GM21786 (cell line): ENCODE measurements around the gene IL1R2.
"Not testable (repeated sequence)": the region's sequence is repeated elsewhere in the genome, so short reads cannot be mapped to it uniquely, and the experiment has no call there.

ENCODE experiments used
- ATAC-seq: cut with Tn5 transposase; IDR thresholded peaks from one replicate; pipeline ENCODE4 v1.9.1; 2021; ENCODE audit not compliant: unreplicated experiment

The IL1R2 gene

DNA sequence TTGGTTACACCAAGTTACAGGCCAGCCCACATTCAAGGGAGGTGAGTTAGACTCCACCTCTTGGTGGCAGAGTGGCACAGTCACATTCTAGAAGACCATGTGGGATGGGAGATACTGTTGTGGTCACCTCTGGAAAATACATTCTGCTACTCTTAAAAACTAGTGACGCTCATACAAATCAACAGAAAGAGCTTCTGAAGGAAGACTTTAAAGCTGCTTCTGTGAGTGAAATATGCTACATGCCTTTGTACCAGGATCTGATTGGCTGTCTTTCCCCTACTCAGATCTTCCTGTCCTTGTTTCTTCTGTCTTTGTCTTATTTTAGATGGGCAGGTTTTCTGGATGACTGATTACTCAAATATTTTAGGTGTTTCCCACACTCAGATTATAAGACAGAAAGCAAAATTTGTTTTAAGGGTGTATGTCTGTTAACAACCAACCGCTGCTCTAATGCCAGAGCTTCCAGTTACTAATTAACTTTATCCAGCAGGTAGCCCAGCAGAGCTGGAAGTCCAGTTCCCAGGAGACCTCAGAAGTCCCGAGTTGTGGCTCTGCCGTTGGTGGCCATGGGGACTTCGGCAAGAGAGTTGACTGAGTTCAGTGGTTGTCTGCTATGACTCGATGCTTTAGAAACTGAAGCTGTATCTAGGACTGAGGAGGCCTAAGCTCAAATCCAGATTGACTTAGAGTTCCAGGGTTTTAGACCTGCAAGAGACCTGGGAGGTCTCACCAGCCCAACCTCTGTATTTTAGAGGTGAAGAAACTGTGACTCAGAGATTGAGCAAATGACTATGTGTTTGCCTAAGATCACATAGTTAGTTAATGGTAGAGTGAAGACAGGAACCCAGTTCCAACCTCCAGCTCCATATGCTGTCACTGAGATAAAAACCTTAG is 7.4 kb downstream of the IL1R2 start:
- no peak for ATAC-seq

DNA sequence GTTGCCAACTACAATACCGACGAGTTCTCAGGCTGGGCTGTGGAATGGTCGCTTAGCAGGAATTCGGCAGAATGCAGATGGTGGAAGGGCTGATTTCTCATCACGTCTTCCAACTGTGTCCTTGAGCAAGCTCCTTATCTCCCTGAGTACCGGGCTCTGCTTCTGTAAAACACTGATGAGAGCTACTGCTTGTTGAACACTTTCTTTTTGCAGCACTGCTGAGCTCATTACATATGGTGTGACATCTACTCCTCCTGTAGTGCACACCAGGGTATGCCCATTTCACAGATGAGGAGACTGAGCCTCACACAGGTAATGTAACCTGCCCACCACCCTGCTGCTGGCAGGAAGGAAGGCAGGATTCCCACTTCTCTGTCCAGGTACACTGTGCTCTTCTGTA is 8.3 kb downstream of the IL1R2 start:
- ATAC-seq: no peak

DNA sequence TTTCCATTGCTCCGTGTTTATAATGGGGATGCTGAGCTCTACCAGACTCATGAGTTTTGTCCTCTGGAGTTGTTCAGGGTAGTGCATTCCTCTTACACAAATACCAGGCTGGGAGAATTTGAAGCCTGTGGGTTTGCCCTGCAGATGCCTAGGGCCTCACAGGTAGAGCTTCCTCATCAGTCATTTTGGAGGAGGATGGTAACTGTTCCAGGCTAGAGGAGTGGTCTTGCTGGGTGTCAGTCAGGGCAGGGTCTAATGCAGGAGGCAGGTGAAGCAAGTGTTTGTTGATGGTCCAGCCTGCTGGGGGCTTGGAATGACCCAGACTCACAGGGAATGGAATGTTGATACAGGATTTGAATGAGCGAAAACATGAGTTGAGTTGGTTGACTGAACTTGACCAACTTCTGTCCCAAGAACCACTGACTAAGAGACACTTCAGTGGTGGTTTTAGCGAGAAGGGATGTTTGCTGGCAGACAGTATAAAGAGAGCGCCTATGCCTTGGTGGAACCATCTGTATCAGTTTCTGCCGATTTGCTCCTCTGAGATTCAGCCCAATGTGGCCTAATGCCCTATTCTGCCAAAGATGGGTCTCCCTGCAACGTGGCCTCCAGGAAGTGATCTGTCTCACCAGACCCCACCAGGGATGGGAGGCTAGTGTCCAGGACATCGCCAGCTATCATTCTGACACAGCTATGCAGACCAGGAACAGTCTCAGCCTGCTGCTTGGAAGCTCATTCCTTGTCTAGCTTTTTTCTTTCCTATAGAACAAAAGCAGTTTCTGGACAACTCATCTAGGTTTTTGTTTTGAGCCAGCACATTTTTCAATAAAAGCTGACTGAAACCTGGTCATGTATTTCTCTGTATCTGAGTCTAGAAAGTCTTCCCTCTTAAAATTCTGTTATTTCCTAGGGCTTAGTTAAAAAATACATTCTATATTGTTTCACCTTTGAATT is 9.3 kb downstream of the IL1R2 start:
- no peak for ATAC-seq

DNA sequence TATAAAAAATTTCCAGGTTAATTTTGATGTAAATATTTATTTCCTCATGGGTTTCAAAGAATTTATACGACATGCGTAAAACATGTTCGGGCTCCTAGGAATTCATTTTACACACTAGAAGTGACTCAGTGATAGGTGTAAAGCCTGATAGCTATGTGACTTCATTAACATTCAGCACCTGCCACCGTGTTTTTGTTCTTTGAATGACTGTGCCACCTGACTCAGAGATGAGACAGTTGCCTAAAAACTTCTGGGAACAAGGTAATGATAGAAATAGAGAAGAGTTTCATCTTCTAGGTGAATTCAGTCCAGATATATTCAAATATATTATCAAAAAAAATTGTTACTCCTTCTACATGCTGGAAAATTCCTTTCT is 10.0 kb downstream of the IL1R2 start:
- no peak for ATAC-seq

DNA sequence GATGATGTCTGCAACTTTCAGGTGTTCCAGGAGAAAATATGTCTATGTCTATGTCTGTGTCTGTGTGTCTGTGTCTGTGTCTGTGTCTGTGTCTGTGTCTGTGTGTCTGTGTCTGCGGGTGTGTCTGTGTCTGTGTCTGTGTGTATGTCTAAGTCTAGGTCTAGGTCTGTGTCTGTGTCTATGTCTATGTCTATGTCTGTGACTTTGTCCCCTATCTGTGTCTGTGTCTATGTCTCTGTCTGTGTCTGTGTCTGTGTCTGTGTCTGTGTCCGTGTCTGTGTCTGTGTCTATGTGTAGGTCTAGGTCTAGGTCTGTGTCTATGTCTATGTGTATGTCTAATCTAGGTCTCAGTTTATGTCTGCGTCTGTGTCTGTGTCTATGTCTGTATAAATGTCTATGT is 10.5 kb downstream of the IL1R2 start:
- ATAC-seq: no peak

DNA sequence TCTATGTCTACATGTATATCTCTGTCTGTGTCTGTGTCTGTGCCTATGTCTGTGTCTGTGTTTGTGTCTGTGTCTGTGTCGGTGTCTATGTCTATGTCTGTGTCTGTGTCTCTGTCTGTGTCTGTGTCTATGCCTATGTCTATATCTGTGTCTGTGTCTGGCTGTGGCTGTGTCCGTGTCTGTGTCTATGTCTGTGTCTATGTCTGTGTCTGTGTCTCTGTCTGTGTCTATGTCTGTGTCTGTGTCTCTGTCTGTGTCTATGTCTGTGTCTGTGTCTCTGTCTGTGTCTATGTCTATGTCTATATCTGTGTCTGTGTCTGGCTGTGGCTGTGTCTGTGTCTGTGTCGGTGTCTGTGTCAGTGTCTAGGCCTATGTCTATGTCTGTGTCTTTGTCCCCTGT is 11.1 kb downstream of the IL1R2 start:
- ATAC-seq: not testable (repeated sequence)

DNA sequence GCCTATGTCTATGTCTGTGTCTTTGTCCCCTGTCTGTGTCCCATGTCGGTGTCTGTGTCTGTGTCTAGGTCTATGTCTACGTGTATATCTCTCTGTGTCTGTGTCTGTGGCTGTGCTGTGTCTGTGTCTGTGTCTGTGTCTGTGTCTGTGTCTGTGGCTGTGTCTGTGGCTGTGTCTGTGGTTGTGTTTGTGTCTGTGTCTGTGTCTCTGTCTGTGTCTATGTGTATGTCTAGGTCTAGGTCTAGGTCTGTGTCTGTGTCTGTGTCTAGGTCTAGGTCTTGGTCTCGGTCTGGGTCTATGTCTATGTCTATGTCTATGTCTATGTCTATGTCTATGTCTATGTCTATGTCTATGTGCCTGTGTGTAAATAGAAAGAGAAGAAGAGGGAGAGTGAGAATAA is 11.9 kb downstream of the IL1R2 start:
- no peak for ATAC-seq

DNA sequence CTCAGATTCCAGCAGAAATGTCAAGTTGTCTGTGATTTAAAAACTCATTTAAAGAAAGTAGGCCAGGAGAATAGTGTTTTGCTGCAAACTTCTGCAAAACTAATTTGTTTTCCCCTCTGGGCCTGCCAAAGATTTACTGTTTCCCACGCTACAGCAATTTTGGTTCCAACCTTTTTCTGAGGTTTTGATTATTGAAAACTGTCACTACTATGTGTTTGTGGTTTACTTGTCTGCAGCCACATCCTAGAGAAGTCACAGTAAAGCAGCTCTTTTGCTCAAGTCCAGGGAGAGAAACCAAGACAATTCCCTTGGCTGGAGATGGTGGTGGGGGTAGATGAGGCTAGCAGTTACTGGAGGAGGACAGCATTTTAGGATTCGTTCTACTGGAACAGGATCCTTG is 12.8 kb downstream of the IL1R2 start:
- no peak for ATAC-seq

DNA sequence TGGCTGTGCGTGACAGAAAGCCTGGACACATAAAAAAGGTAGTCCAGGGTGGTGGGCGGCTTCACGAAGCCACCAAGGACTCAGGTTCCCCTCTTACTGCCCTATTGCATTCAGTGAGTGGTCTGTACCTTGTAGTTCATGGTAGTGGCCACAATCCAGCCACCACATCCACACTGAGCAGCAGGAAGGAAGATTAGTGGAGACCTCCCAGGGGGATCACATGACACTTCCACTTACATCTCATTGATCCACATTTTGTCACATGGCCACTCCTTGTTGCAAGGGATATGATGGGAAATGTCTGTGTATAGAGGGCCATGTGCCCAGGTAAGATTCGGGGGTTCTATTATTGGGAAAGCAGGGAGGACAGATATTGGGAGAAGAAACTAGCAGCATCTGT is 13.7 kb downstream of the IL1R2 start:
- ATAC-seq: no peak

DNA sequence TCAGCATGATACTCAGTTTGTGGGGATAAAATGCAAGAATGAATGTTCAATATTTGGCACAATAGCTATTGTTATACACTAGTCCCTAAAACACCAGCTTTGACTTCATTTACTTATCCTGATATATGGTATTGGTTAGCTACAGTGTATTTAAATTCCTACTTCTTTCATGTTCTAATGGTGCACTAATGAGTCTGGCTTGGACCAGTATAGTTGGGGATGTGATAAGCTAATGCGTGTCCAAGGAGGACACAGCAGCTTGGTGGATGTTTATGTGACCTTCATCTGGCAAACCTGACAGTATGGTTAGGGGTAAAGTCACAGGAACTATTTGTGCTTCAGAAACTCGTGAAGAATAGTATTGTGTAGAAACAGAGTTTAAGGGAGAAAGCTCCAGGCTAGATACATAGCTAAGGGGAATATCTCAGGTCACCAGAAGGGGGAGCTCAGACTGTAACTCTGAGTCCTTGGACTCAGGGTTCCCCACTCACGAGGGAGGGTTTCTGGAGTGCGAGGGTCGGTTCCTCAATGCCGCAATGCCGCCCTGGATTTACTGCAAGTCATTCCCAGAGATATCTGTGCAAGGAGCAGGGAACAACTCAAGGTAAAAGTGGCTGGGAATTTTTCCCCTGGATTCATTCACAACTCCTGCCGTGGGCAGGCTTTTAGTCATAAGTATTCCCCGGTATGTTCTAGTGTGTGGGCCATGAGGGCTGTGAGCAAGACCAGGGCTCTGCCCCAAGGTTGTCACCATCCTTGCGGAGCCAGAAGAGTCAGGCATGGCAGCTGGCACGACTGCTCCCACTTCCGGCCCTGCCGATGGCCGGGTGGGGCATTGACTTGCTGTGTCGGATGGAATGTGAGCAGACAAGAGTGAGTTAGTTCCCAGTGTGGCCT is 14.5 kb downstream of the IL1R2 start:
- ATAC-seq: no peak

DNA sequence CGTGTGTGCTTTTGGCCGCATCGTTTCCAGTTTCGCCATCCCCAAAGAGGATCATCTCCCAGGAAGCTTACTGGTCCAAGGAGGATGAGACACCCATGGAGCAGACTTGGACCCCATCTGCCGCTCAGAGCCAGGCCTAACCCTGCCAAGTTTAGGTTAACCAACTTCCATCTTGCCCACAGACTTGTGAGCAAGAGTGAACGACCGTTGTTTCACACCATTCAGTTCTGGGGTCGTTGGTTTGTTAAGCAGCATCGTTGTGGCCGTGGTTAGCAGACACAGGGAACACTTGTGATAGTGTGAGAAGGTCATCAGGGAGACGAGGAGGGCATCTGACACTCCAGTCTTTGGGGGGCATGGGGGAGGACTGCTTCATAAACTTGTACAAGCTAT is 15.1 kb downstream of the IL1R2 start:
- ATAC-seq: no peak

DNA sequence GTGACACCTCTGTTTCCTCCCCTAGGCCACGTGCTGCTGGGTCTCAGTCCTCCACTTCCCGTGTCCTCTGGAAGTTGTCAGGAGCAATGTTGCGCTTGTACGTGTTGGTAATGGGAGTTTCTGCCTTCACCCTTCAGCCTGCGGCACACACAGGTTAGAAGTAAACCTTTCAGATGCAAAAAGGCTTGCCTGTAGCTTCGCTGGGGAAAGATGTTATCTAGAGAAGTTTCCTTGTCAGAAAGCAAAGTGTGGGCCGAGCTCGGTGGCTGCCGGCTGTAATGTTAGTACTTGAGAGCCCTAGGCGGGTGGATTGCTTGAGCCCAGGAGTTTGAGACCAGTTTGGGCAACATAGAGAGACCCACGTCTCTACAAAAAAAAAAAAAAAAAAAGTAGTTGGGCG is 16.7 kb downstream of the IL1R2 start:
- no peak for ATAC-seq

DNA sequence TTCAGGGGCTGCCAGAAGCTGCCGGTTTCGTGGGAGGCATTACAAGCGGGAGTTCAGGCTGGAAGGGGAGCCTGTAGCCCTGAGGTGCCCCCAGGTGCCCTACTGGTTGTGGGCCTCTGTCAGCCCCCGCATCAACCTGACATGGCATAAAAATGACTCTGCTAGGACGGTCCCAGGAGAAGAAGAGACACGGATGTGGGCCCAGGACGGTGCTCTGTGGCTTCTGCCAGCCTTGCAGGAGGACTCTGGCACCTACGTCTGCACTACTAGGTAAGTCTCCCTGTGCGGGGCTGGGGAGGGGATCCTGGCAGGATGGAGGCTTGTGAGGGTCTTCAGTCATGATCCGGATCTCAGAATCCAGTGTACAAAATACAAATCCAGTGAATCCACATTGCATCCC is 17.8 kb downstream of the IL1R2 start:
- no peak for ATAC-seq

DNA sequence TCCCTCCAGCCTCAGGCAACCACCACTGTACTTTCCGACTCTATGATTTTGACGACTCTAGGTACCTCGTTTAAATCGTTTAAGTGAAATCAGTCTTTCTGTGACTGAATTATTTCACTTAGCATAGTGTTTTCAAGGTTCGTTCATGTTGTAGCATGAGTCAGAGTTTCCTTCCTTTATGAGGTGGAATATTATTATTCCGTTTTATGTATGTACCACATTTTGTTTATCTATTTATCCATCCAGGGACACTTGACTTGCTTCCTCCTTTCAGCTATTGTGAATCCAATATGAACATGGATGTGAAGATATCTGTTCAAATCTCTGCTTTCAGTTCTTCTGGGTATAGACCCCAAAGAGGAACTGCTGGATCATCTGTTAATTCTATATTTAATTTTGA is 19.1 kb downstream of the IL1R2 start:
- no peak for ATAC-seq

DNA sequence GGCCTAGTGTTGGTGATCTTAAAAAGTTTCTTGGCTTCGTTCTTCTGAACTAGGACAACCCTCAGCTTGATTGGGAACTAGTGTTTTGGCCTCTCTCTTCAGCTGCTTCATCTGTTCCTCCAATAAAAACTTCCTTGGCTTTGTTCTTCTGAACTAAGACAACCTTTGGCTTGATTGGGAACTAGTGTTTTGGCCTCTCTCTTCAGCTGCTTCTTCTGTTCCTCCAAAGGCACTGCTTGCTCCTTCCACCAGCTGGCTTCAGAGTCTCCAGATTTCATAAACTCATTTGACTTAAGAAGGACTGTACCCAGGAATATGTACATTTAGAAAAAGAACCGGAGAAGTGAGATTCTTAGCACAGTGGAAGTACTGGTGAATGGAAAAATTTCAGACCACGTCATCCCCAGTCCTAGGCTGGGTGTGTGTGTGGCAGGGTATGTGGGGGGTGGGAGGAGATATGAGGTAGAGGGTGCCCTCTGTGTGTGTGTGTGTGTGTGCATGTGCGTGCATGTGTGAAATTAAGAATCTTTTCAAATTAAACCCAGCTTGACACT is 20.4 kb downstream of the IL1R2 start:
- ATAC-seq: no peak

DNA sequence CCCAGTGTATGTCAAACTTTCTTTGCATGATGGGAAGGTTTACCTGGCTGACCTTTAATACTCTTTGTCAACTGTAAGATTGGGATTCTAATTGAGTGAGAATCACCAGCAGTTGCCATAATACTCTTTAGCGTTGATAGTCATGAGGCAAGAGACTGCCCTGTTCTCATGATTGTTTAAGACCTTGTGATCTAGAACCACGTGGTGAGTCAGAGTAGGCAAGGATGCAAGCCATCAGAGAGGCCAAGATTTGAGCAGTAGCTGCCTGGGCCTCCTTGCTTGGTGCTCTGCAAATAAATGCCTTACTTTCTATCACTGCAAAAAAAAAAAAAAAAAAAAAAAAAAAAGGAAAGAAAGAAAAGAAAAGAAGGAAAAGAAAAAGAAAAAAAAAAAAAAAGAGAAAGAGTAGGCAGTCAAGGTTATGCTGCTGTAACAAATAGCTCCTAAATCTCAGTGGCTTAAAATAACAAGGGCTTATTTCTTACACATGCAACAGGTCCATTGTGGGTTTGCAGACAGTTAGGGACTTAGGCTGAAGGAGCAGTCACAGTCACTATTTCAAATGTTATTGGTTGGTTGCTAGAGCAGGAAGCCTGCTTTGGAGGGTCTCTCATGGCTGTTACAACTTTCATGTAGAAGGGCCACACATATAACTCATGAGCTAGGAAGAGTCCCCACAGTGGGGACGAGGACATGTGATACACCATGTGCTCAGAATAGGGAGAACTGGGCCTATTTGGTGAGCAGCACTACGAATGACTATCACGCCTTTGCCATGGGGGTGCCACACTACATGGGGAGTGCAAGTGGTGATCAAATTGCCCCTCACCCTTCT is 21.7 kb downstream of the IL1R2 start:
- ATAC-seq: no peak

DNA sequence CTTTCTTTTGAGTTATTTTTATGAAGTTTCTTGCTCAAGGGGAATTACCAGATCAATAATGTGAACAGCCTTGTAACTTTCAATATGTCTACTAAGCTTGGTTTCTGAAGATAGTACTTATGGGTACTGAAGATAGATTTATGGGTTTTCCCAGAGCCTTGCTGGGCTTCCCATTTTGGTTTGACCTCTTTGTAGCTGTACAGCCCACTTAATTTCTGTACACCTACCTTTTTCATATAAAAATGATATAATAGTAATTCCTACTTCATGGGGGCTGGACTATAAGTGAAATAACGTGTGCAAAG is 22.2 kb downstream of the IL1R2 start:
- ATAC-seq: no peak

DNA sequence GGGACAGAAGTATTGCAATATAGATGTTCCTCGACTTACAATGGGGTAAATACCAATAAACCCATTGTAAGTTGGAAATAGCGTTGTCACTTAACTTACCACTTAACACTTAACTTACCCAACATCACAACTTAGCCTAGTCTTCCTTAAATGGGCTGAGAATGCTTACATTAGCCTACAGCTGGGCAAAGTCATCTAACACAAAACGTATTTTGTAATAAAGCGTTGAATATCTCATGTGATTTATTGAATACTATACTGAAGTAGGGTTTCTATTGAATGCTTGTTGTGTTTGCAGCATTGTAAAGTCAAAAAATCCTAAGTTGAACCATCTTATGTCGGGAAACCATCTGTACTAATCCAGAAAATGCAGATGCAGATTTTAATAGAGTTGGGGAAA is 23.6 kb downstream of the IL1R2 start:
- no peak for ATAC-seq

DNA sequence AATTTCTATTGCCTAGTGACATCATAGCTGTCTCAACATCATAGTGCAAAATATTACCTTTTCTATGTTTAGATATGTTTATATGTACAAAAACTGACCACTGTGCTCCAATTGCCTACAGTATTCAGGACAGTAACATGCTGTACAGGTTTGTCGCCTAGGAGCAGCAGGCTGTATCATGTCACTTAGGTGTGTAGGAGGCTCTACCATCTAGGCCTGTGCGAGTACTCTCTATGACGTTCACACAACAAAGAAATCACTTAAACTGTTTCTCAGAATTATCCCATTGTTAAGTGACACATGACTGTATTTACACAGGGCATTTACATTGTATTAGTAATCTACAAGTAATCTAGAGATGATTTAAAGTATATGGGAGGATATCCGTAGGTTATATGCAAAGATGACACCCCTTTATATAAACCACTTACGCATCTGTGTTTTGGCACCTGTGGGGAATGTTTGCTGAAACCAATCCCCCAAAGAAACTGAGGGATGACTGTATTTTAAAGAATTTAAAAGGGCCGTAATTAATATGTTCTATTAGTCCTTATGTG is 24.7 kb downstream of the IL1R2 start:
- no peak for ATAC-seq
